ENCODE results near the gene SEL1L3.

DNA sequence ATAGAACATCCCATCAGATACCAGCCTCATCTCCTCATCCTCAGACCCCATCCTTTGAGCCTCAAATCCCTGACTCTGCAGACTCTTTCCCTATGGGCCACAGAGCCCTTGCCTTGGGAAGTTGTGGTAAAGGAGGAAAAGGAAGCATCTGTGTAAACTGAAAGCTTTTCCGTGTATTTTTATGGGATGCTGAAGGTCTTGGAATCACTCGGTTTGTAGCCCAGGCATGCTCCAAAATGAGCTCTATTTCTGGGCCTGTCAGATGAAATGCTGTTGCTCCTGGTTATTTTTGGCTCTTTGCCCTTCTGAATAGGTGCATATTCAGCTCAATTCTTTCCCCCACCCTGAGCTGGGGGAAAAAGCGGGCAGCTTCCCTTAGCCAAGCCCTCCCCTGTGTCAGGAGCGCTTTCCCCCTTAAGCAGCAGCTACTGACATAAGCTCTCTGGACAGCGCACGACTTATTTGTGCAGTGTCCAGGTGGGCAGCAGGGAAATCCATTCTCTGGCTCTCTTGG, 5.0 kb upstream of the SEL1L3 start:
- TF ChIP-seq, protein P1, sequence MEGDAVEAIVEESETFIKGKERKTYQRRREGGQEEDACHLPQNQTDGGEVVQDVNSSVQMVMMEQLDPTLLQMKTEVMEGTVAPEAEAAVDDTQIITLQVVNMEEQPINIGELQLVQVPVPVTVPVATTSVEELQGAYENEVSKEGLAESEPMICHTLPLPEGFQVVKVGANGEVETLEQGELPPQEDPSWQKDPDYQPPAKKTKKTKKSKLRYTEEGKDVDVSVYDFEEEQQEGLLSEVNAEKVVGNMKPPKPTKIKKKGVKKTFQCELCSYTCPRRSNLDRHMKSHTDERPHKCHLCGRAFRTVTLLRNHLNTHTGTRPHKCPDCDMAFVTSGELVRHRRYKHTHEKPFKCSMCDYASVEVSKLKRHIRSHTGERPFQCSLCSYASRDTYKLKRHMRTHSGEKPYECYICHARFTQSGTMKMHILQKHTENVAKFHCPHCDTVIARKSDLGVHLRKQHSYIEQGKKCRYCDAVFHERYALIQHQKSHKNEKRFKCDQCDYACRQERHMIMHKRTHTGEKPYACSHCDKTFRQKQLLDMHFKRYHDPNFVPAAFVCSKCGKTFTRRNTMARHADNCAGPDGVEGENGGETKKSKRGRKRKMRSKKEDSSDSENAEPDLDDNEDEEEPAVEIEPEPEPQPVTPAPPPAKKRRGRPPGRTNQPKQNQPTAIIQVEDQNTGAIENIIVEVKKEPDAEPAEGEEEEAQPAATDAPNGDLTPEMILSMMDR (IDR thresholded peaks at IDR 0.05) = no peak
- no peak for TF ChIP-seq POLR2A (IDR thresholded peaks at IDR 0.05)
